ENCODE measurements around the gene LCN6.

Gene LCN6

DNA sequence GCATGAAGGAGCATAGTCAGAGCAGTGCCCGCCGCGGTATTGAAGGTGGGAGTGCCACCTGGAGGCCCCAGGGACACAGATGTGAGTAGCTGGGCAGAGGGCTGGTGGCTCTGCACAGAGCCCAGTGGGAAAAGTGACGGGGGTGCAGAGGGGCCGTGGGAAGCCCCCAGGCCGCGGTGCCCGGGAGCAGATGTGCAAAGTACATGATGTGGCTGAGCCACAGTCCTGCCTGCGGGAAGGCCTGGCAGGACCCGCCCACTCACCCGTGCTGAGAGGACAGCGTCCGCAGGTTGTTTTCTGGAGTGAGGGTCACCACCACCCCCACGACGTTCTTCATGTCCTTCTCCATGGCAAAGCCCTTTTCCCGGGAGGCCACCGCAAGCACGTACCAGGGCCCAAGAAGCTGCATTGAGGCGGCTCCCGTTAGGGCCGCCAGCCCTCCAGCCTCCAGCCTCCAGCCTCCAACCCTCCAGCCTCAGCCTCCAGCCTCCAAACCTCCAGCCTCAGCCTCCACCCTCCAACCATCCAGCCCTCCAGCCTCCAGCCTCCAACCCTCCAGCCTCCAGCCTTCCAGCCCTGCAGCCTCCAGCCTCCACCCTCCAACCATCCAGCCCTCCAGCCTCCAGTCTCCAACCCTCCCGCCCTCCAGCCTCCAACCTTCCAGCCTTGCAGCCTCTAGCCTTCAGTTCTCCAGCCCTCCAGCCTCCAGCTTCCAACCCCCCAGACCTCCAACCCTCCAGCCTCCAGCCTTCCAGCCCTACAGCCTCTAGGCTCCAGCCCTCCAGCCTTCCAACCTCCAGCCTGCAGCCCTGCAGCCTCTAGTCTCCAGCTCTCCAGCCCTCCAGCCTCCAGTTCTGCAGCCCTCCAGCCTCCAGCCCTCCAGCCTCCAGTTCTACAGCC is 914 bp downstream of the LCN6 start:
- H3K27ac ChIP-seq = no peak overlapping the region

DNA sequence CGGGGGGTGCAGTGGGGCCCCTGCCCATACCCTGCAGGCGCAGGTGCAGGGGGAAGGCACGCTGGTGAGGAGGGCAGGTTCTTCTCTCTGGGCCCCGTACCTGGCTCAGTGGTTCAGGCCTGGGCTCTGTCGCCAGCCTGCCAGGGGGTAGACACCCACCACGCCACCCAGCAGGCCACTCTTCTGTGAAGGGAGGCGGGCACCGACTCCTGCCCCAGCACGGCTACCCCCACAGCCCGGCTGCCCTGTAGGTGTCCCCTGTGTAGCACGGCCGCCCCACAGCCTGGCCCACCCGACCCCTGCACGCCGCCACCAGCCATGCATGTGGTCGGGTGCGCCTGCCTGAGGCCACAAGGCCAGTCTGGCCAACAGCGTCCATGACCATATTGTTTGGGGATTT is 1.7 kb downstream of the LCN6 start:
- Histone ChIP-seq H3K4me3 (no peak overlapping the region), H3K27ac (no peak overlapping the region)

More for the DNA sequence above, 914 bp downstream of the LCN6 start:
- H3K4me3 ChIP-seq = no peak overlapping the region

DNA sequence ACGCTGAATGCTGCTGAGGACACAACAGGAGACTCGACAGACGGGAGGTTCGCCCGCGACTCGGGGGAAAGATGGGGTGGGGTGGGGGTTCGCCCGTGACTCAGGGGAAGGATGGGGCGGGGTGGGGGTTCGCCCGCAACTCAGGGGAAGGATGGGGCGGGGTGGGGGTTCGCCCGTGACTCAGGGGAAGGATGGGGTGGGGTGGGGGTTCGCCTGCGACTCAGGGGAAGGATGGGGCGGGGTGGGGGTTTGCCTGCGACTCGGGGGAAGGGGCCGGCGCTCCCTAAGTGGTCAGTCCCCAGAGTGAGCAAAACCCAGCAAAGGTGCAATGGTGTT is 2.2 kb downstream of the LCN6 start:
- no peak overlapping the region for H3K4me3 ChIP-seq
- no peak overlapping the region for H3K27ac ChIP-seq

DNA sequence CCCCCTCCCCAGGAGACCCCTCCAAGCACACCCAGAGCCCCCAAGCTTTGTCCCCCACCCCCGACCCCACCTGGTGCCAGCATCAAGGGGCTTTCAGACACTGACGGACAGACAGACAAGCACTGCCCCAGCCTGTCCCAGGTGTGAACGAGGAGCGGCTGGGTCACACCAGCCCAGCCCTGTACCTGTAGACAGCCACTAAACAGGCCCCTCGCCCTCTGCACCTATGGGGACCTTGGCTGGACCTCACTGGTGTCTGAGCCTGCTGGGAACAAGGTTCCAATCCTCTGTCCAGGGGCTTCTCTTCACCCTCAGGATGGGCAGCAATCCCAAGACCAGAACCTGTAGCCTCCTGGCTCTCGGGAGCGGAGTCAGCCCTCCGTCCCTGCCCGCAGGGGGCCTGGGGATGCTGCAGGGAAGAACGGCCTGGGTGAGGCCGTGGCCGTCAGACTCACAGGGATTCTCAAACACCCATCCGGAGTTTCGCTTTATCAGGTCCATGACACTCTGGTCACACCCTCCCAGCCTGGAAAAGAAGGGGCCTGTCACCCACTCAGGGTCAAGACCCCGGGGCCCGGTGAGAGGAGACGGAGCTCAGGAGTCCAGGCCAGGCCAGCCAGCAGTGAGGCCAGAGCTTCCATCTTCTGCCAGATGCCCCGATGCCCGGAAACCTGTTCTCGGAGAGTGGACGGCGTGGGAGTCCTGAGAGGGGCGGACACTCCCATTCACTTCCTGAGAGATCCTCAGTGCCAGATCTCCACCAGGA is 2.8 kb downstream of the LCN6 start:
- peak overlapping the region in 1 of 21 experiments; percentile 10 for H3K27ac ChIP-seq

DNA sequence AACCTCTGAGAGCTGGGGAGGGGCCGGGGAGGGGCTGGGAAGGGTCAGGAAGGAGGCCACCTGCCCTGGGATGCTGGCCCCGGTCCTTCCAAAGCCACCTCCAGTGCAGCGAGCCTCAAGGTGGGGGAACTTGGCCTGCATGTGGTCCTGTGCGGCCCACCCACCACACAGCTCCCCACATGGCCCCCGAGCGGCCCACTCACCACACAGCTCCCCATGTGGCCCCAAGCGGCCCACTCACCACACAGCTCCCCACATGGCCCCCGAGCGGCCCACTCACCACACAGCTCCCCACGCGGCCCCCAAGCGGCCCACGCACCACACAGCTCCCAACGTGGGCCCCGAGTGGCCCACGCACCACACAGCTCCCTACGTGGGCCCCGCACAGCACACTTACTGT is 3.6 kb downstream of the LCN6 start:
- H3K27ac ChIP-seq = no peak overlapping the region
- H3K4me3 ChIP-seq = no peak overlapping the region

More for the DNA sequence above, 2.8 kb downstream of the LCN6 start:
- no peak overlapping the region for H3K4me3 ChIP-seq

DNA sequence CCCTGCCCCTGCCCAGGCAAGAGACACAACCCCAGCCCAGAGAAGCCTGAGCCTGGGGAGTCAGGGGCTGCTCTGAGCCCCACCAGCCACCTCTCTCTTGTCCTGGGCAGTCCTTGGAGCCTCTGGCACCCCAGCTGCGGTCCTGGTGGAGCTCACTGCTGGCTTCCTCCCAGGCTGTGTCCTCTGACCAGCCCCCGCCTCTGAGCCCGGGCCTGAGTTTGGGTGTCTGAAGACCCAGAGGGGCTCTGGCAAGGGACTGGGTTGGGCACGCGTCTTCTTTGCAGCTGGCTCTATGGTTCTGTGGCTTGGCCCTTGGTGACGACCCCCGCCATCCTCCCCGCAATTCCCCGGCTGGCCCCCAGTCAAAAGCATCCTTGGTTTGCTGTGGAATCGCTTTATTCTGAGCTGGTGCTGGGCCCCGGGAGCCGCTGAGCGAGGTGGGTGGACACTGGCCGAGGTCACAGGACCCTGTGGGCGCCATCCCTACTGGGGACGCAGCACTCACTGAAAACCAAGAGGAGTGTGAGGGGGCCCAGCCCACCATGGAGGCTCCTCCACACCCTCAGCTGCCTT is 4.6 kb downstream of the LCN6 start:
- H3K4me3 ChIP-seq = no peak overlapping the region
- no peak overlapping the region for H3K27ac ChIP-seq

DNA sequence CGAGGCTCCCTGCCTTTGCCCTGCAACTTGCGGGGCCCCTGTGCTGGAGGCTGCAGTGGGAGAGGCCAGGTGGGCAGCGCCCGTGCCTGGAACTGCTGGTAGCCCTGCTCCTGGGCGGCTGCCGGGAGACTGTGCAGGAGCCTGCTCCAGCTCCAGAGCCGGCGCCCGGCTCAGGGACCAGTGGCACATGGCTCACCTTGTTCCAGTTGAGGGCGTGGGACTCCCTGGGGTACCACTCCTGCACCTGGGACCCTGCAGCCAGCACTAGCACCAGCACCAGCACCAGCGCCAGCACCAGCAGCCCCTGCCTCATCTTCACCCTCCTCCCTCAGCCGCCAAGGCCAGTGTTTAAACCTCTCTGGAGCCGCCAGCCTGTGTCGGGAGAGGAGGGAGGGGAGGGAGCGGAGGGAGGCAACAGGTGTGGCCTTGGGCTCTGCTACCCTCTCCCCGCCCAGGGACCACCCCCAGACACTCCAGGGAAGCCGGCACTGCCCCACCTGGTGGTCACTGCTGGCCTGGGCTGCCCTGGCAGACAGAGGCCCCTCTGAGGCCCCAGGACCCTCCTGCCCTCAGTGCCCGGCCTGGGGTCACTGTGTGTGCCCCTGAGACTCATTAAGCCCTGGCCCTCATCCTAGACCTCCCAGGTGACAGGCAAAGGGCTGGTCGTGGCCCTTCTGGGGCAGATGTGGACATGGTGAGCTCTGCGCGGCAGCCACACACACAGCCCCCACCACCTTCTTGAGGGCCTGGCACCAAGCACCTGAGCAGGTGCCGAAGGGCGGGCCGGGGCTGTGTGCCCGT is 5.5 kb downstream of the LCN6 start, which contains the start of gene LCN10:
Gene LCN10 (minus strand): TSS at position 350 of the 801 bp plus-strand sequence. CDS start 37 bp downstream, at position 313.
- Histone ChIP-seq H3K4me3 (no peak within 1 kb of the TSS), H3K27ac (peak within 1 kb of the TSS in 1 of 21 experiments; percentile 54)

DNA sequence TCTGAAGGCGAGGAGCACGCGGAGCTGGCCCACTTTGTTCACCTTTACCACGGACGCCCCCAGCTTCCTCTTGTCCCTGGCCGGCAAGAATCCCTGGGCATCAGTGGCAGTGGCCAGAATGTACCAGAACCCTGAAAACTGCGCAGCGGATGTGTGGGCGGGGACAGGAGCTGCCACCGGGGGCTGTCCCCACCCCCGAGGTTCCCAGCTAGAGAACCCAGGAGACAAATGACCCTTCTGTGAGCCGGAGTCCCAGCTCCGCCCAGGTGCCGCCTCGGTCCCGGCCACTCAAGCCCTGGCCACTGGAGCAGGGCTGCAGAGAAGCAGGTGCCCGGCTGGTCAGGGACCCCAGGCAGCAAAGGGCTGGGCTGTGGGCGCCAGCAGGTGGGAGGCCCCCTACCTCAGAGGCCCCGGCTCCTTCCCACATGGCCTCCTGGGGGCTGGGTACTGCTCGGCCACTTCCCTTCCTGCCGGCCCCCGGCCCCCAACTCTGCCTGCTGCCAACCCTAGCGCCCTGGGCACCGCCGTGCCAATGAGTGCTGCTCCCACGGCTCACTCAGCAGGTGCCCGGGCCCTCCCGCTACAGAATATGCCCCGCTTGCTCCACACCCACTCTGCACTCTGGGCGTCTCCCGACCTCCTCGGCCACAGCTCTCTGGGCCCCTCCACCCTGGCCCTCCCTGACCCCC is 6.3 kb downstream of the LCN6 start:
- peak overlapping the region in 1 of 21 experiments; percentile 54 for H3K27ac ChIP-seq
- H3K4me3 ChIP-seq = no peak overlapping the region

DNA sequence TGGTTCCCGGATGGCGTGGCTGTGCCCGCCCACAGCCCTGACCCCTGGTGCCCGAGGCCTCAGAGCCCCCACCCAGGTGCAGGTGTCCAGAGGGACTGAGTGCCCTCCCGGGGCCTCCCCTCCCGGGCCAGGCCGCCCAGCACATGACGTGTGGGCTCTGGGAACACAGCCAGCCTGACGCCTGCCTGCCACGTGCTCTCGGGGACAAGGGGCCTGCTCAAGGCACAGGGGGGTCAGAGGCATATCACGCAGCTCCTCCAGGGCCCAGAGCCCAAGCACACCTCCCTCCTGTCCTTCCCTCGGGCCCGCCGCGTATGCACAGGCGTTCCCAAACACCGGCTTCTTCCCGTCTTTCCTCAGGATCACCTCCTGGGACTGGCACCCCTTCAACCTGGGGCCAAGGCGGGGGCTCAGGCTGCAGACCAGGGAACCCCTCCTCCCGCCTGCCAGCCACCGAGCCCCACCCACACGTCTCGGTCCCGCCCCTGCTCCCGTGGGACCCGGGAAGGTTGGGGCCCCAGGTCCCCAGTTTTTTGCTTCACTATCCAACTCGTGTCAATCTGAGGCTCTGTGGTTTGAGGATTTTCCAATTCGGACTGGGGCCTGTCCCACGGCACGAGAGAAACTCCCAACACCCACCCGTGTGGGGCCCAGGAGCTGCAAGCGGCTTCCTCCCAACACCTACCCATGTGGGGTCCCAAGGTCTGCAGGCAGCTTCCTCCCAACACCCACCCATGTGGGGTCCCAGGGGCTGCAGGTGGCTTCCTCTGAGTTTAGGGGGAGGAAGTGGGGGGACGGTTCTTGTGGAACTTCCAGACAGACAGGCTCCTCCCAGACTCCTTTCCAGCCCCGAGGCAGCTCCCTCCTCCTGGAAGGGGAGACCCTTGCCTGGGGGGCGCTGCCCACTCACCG is 7.1 kb downstream of the LCN6 start:
- peak overlapping the region in 1 of 21 experiments; percentile 54 for H3K27ac ChIP-seq
- no peak overlapping the region for H3K4me3 ChIP-seq

DNA sequence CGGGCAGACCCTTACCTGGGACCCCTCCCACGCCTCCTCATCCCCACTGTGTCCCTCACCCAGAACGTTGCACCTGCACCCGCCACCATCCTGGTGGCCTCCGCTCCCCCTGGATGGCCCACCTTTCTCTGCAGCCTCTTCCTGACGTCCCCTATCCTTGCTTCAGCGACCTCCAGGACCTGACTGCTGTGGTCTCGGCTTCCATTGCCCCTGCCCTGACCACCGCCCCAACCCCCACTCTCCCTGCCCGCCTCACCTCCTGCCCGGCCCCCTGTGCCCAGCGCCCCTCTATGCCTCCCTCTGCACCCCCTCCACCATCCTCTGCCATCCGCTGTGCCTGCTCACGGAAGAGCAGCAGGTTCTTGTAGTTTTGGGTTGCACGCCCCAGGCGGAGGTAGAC is 7.8 kb downstream of the LCN6 start:
- Histone ChIP-seq H3K4me3 (no peak overlapping the region), H3K27ac (no peak overlapping the region)

DNA sequence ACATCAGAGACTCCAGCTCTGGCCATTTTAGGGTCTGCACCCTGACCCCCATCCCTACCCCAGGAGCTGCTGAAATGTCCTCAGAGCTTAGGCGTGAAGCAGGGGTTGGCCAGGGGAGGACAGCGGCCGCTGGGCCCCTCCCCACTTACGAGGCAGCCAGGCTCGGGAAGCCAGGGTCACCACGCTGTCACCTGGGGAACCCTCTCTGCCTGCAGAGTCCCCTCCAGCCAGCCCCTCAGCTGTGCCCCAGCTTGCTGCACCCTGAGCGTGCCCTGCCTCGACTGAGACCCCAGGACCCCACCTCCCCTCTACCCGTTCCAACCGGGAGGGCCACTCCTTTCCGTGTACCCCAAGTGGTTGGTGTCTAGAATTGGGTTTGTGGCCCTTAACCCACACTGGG is 8.3 kb downstream of the LCN6 start:
- no peak overlapping the region for H3K4me3 ChIP-seq
- H3K27ac ChIP-seq = no peak overlapping the region

DNA sequence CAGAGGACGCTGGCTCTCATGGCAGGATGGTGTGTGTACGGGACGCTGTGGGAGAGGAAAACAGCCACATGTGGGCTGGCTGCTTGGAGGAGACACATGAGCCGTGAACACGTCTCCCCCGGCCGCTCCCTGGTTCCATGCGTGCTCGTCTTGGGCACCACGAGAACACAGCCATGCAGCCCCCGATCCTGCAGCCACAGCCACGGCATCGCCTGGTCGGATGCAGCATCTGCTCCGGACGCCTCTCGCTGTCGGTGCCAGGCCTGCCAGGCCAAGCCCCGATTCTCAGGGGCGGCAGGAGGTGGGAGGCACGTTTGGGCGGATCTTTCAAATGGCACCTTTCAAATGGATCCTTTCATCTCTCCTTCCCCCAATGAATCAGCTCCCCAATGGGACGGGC is 8.8 kb downstream of the LCN6 start:
- Histone ChIP-seq H3K4me3 (no peak overlapping the region), H3K27ac (no peak overlapping the region)

DNA sequence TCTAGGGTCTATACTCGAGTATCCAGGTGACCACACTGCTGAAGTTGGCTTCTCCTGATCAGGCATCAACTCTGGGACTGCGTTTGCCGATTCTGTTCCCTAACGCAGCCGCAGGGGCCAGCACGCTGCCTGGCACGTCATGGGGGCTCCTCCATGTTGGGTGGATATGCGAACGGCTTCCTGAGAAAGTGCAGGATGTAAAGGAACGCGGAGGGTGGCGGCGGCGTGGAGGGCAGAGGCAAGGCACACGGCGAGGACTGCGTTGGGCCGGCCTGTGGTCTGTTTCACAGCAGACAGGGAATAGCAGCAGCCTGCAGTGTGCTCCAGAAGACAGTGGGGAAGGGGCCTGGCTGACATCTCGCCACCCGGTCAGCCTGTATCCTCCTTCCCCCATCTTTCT is 9.4 kb downstream of the LCN6 start:
- H3K4me3 ChIP-seq = no peak overlapping the region
- no peak overlapping the region for H3K27ac ChIP-seq

DNA sequence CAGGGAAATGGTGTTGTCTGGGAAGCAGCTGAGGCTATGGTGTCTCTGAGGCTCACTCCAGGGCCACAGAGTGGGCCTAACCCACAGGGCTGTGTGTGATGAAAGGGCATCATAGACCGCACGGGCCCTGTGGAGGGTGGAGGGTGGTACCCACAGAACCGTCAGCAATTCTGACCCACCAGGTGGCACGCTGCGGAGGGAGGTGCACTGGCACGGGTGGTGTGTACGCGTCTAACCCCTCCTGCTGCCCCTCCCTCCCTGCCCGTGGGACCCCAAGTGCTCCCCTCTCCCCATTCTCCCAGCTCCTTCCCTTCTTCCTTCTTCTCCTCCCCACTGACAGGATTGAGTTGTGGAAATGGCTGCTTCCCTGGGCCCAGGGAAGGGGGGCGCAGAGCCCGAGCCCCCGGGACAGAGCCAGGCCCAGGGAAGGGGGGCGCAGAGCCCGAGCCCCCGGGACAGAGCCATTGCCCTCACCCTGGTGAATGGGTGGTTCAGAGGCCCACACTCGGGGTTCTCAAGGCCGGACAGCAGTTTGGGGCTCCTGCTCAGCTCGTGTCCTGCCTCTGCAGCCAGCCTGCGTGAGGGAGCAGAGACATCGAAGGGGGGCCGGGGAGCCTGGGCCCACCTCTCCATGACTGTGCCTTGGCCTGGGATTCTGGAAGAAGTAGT is 12.4 kb downstream of the LCN6 start:
- Histone ChIP-seq H3K27ac (no peak overlapping the region), H3K4me3 (no peak overlapping the region)

DNA sequence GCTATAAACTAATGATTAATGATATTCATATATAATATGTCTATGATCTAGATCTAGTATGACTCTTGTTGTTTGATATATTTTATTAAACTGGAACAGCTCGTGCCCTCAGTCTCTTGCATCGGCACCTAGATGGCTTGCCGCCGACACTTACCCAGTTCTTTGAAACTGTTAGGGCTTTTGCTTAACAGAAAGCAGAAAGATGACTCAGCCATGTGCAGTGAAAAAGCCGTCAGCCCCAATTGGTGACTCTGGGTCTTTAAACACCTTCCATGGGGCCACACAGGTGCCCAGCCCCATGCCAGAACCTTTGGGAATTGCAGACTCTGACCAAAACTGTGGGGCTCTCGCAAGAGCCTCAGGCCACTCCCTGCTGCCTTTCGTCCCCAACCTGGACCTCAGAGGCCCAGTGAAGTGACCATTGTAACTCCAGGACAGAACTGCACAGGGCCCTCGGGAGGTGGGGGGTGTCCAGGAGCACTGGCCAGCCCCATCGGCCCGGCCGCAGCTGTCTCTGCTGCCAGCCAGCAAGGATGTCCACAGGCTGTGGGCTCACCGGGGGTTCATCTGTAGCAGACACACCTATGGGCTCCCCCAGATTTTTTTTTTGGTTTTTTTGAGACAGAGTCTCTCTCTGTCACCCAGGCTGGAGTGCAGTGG is 13.4 kb downstream of the LCN6 start:
- Histone ChIP-seq H3K27ac (no peak overlapping the region), H3K4me3 (no peak overlapping the region)

DNA sequence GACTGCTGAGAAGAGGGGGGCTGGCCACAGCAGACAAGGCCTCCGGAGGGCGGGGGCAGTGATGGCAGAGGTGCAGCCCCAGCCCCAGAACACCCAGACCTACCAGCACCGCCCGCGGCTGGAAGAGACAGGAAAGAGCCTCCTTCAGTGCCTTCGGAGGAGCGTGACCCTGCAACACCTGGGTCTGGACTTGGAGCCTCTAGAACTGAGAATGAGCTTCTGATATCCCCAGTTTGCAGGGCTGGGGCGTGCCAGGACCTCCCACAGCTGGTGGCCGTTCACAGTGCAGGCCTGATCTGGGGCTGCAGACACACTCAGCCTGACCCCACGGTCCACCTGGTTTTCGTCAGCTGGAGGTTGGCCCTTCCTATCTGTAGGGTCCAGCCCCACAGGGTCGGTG is 14.7 kb downstream of the LCN6 start:
- Histone ChIP-seq H3K4me3 (no peak overlapping the region), H3K27ac (no peak overlapping the region)

DNA sequence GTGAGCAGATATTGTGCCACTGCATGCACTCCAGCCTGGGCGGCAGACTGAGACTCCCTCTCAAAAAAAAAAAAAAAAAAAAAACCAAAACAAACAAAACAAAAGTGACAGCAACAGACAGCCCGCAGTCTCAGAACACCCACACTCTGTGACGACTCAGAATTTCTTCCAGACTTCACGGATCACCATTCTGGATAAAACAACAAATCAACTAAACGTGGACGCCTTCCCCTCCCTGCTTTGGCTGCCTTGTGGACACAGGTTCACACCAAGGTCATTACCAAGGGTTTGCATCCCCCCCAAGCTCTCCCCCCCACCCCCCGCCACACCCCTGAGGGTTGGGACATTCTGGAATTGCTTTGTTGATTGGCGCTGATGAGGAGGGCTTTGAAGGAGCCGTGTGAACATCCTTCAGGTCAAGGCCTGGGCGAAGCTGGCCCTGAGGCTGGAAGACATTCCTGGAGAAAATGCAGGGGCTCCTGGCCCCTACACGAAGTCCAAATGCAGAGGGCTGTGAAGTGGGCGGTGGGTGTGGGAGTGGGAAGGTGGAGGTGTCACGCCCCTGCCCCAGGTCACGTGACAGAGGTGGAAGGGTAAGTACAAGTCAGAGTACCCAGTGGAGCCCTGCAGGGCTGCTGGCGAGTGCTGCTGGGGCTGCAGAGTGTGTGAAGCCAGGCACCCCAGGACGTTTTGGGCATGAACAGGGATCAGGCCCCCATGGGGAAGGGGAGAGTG is 15.7 kb downstream of the LCN6 start:
- no peak overlapping the region for H3K27ac ChIP-seq

More for the DNA sequence above, 15.7 kb downstream of the LCN6 start:
- no peak overlapping the region for H3K4me3 ChIP-seq
